ENCODE data around the gene GP9. TPM values are rescaled to one million over a fixed set of nuclear protein-coding genes. Genes with fewer than 3 reads are reported as not detected.
"Not testable (repeated sequence)": the region's sequence is repeated elsewhere in the genome, so short reads cannot be mapped to it uniquely, and the experiment has no call there.

The GP9 gene
- total and polyA plus RNA-seq, 4 donors, result 0.16 to 12.0 TPM; not detected in 2

- Histone ChIP-seq H3K27ac (ENCODE audit: low read depth in 1 of 2, low read length in 2 of 2) (no peak overlapping the region), H3K4me3 (ENCODE audit: low read depth in 1 of 3, low read length in 3 of 3) (no peak overlapping the region), H3K36me3 (ENCODE audit: control insufficient read depth in 4 of 4, insufficient read depth in 3 of 4, low read depth in 1 of 4, low read length in 3 of 4) (no peaks in the 10 kb centered on the region), H3K27me3 (ENCODE audit: control insufficient read depth in 4 of 4, insufficient read depth in 4 of 4, low read length in 3 of 4) (no peaks in the 10 kb centered on the region), H3K4me1 (ENCODE audit: control insufficient read depth in 4 of 4, insufficient read depth in 4 of 4, low read length in 3 of 4) (peaks cover 0 to 2% (median 0%) of the 10 kb centered on the region in 4 donors), H3K9ac (ENCODE audit: low read depth in 1 of 2, low read length in 2 of 2) (no peak overlapping the region), H3K9me3 (ENCODE audit: control insufficient read depth in 4 of 4, low read length in 3 of 4) (no peaks in the 10 kb centered on the region)
- DNase-seq (ENCODE audit: low spot score), result no peak
- WGBS, result 79% methylated on average over 4 of the region's 4 CpGs
- TF ChIP-seq YY1 (IDR thresholded peaks at IDR 0.05) (no peak), TAF1 (conservative IDR thresholded peaks at IDR 0.05) (no peak), JUND (IDR thresholded peaks at IDR 0.05) (no peak), SP1 (IDR thresholded peaks at IDR 0.05) (no peak), RAD21 (IDR thresholded peaks at IDR 0.05) (no peak), CTCF (IDR thresholded peaks at IDR 0.05; ENCODE audit: low read depth, low read length, missing input control) (no peak), HNF4G (IDR thresholded peaks at IDR 0.05) (no peak), EGR1 (IDR thresholded peaks at IDR 0.05; ENCODE audit: low read depth in 2 of 2) (no peak), MAX (IDR thresholded peaks at IDR 0.05) (no peak), FOXA1 (IDR thresholded peaks at IDR 0.05) (no peak), REST (IDR thresholded peaks at IDR 0.05) (no peak), RXRA (IDR thresholded peaks at IDR 0.05) (no peak), FOXA2 (IDR thresholded peaks at IDR 0.05) (no peak), NR2F2 (IDR thresholded peaks at IDR 0.05) (no peak), ZBTB33 (IDR thresholded peaks at IDR 0.05) (no peak), HNF4A (conservative IDR thresholded peaks at IDR 0.05) (no peak)
Measured at GRCh38 chr3:129065720-129066073, 5.1 kb downstream of the GP9 start.

- not testable (repeated sequence) for H3K9ac ChIP-seq (ENCODE audit: low read depth in 1 of 2, low read length in 2 of 2); H3K27me3 ChIP-seq (ENCODE audit: control insufficient read depth in 4 of 4, insufficient read depth in 4 of 4, low read length in 3 of 4); H3K4me1 ChIP-seq (ENCODE audit: control insufficient read depth in 4 of 4, insufficient read depth in 4 of 4, low read length in 3 of 4); H3K27ac ChIP-seq (ENCODE audit: low read depth in 1 of 2, low read length in 2 of 2); DNase-seq (ENCODE audit: low spot score); H3K4me3 ChIP-seq (ENCODE audit: low read depth in 1 of 3, low read length in 3 of 3); H3K36me3 ChIP-seq (ENCODE audit: control insufficient read depth in 4 of 4, insufficient read depth in 3 of 4, low read depth in 1 of 4, low read length in 3 of 4); H3K9me3 ChIP-seq (ENCODE audit: control insufficient read depth in 4 of 4, low read length in 3 of 4)
- 88% methylated on average over 7 of the region's 7 CpGs for WGBS
Measured at GRCh38 chr3:129067719-129068118, 7.1 kb downstream of the GP9 start.

Data from liver (tissue), 9 donors.